GM12878 (cell line): Measurements from ENCODE around the gene FUT6.

Experiments used
- CTCF ChIP-seq, 3 experiments: IDR thresholded peaks in 2 of 3; conservative IDR thresholded peaks in 1 of 3; 2 replicates each; pipeline ENCODE4 v1.5.1; 2011; ENCODE audit warnings: low read depth in 3 of 3, low read length in 3 of 3, mild to moderate bottlenecking in 3 of 3, control low read depth in 2 of 3, moderate library complexity in 2 of 3, inconsistent platforms in 1 of 3, mixed read lengths in 1 of 3; ENCODE audit not compliant: control insufficient read depth in 2 of 3, insufficient read depth in 1 of 3; ENCODE audit errors: extremely low read depth in 1 of 3
- GABPA ChIP-seq: IDR thresholded peaks from 2 replicates; pipeline ENCODE4 v1.6.1; 2014; ENCODE audit warnings: antibody characterized with exemption, low read depth, mild to moderate bottlenecking, inconsistent platforms
- JUND ChIP-seq: IDR thresholded peaks from 2 replicates; pipeline ENCODE4 v1.6.1; 2012; ENCODE audit warnings: low read depth, mild to moderate bottlenecking, low read length, improper control_type of control experiment, moderate library complexity
- MYC ChIP-seq: IDR thresholded peaks from 2 replicates; pipeline ENCODE4 v1.6.1; 2011; ENCODE audit warnings: mild to moderate bottlenecking, low read length, moderate library complexity, inconsistent platforms; ENCODE audit not compliant: insufficient read depth, insufficient replicate concordance, insufficient read length, severe bottlenecking
- PRDM15 ChIP-seq: fragments of 450-650 bp; formaldehyde crosslinking; IDR thresholded peaks from 2 replicates; pipeline ENCODE4 v1.4.0; 2020; ENCODE audit warnings: mild to moderate bottlenecking, moderate library complexity
- USF2 ChIP-seq: IDR thresholded peaks from 2 replicates; pipeline ENCODE4 v1.6.1; 2011; ENCODE audit warnings: low read depth, low read length, improper control_type of control experiment, borderline replicate concordance
- YY1 ChIP-seq: IDR thresholded peaks from 2 replicates; pipeline ENCODE4 v1.6.1; 2011; ENCODE audit warnings: low read depth, mild to moderate bottlenecking, low read length

GRCh38 chr19:5803752-5804515, 35.6 kb downstream of the FUT6 start:
- TF ChIP-seq MYC (no peak), USF2 (no peak), GABPA (no peak), PRDM15 (CRISPR knock-in tag) (no peak), YY1 (peak; percentile 81), JUND (no peak), CTCF (IDR thresholded peaks at IDR 0.05 in 2 of 3, conservative IDR thresholded peaks at IDR 0.05 in 1 of 3; ENCODE audit: control insufficient read depth in 2 of 3, extremely low read depth in 1 of 3, insufficient read depth in 1 of 3, low read depth in 3 of 3, low read length in 3 of 3) (peak; percentile 92 to 99 (median 98); a peak in 5 of 6 replicates)
